Fibroblast of gingiva (primary cell): Measurements from ENCODE around the gene RABIF.
A peak's percentile ranks its signal among the peaks of the same experiment; 100 is the strongest.

Experiments
- DNase-seq: peaks from one replicate; pipeline ENCODE4 v3.0.0-alpha.2; 2011; ENCODE audit warnings: low read depth

RABIF gene

GRCh38 chr1:202871367-202871766 is 17.6 kb downstream of the RABIF start:
- no peak for DNase-seq

- DNase-seq, result no peak
Measured at GRCh38 chr1:202862679-202863560, 26.0 kb downstream of the RABIF start.

GRCh38 chr1:202861420-202862132 is 27.4 kb downstream of the RABIF start:
- DNase-seq, result peak; percentile 78

GRCh38 chr1:202860744-202861419 is 28.1 kb downstream of the RABIF start:
- no peak for DNase-seq

- no peak for DNase-seq
Measured at GRCh38 chr1:202858789-202859414, 30.0 kb downstream of the RABIF start.

- DNase-seq, result peak; percentile 90
Measured at GRCh38 chr1:202858331-202858730, 30.6 kb downstream of the RABIF start.

GRCh38 chr1:202857136-202857610 is 31.8 kb downstream of the RABIF start:
- DNase-seq, result no peak

- no peak for DNase-seq
Measured at GRCh38 chr1:202856014-202856413, 32.9 kb downstream of the RABIF start.

- DNase-seq, result no peak
Measured at GRCh38 chr1:202854787-202855186, 34.2 kb downstream of the RABIF start.

- DNase-seq, result peak; percentile 29
Measured at GRCh38 chr1:202852163-202852904, 36.6 kb downstream of the RABIF start.

GRCh38 chr1:202850593-202851362 is 38.2 kb downstream of the RABIF start:
- no peak for DNase-seq

GRCh38 chr1:202848191-202848542 is 40.8 kb downstream of the RABIF start:
- no peak for DNase-seq

GRCh38 chr1:202844935-202845334 is 44.0 kb downstream of the RABIF start:
- DNase-seq, result no peak

GRCh38 chr1:202844259-202844658 is 44.7 kb downstream of the RABIF start:
- no peak for DNase-seq

- DNase-seq, result no peak
Measured at GRCh38 chr1:202843081-202843480, 45.9 kb downstream of the RABIF start.

GRCh38 chr1:202837746-202838262 is 51.1 kb downstream of the RABIF start:
- no peak for DNase-seq

GRCh38 chr1:202836623-202837403 is 52.1 kb downstream of the RABIF start:
- no peak for DNase-seq

GRCh38 chr1:202835548-202836072 is 53.3 kb downstream of the RABIF start:
- no peak for DNase-seq

GRCh38 chr1:202834771-202835547 is 54.0 kb downstream of the RABIF start:
- no peak for DNase-seq
